ENCODE data around the gene MYH9. TPM values are rescaled to one million over a fixed set of nuclear protein-coding genes. Genes with fewer than 3 reads are reported as not detected.
A peak's percentile ranks its signal among the peaks of the same experiment; 100 is the strongest.

The MYH9 gene
- total and polyA plus RNA-seq, 2 donors (not counting 1 experiment from before 2014, with no cell fraction given) = 108 to 554 TPM

DNA sequence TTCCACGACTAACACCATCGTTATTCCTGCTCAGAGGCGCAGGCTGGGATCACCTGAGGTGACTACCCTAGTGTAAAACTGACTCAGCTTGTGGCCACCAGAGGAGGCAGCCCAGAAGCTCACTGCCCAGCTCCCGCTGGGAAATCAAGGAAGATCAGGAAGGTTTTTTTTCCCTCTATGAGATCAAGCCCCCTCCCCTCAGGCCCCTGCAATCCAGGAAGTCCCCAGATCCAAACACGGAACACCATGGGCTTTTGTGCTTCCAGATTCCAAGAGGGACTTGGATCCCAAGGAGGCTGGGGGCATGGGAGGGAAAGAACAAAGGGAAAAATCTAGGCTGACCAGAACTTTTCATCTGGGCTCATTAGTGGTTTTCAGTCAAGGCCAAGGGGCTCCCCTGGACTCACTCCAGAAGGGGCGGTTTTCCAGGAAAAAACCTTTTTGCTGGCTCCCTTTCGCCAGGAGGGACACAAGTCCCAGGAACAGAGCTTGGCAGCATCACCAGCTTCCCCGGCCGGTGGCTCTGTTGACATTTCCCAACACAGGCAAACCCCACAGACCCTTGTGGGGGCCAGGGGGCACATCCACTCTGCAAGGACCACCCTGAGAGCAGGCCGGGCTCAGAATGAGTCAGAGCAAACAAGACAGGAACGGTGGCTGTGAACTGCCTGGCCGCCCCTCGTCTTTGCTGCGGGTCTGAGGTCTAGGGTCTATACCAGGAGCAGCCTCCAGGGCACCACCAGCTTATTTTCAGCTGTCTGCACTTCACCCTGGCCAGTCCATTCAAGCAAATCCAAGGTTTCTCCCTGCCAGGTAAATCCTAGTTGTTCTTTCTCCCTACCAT, 36.8 kb downstream of the MYH9 start:
- Histone ChIP-seq H3K4me3 (ENCODE audit: control extremely low read depth in 1 of 5, extremely low read depth in 1 of 5, insufficient read depth in 1 of 5, low read depth in 2 of 5, low read length in 4 of 5) (no peak overlapping the region), H3K27me3 (replicated peaks in 1 of 4; ENCODE audit: control extremely low read depth in 1 of 4, control insufficient read depth in 3 of 4, insufficient read depth in 4 of 4, low read length in 3 of 4) (no peaks in the 10 kb centered on the region), H3K9ac (ENCODE audit: low read length) (no peak overlapping the region), H3K4me1 (ENCODE audit: control insufficient read depth in 2 of 2, insufficient read depth in 2 of 2, low read length in 2 of 2) (peaks cover 44 to 53% of the 10 kb centered on the region in 2 donors), H3K9me3 (ENCODE audit: control extremely low read depth in 1 of 3, control insufficient read depth in 2 of 3, insufficient read depth in 1 of 3, low read length in 2 of 3) (no peaks in the 10 kb centered on the region), H3K27ac (ENCODE audit: low read length in 2 of 2) (peak overlapping the region in 1 of 2 donors; percentile 92), H3K4me2 (replicated peaks; ENCODE audit: low read depth, low read length, poor library complexity, severe bottlenecking) (peak overlapping the region; percentile 11), H2AFZ (ENCODE audit: insufficient read depth, low read depth, low read length, poor library complexity, severe bottlenecking) (no peak overlapping the region), H3K79me2 (ENCODE audit: control insufficient read depth, insufficient read depth, low read length) (peaks cover 97% of the 10 kb centered on the region), H3K36me3 (replicated peaks in 1 of 2; ENCODE audit: control extremely low read depth in 1 of 2, control insufficient read depth in 1 of 2, extremely low read depth in 1 of 2, insufficient read depth in 2 of 2, low read length in 1 of 2) (peaks cover 2 to 59% of the 10 kb centered on the region in 2 experiments), H4K20me1 (ENCODE audit: control insufficient read depth, insufficient read depth, low read length, poor library complexity, severe bottlenecking) (peaks cover 90% of the 10 kb centered on the region)
- whole genome bisulfite sequencing (ENCODE audit: insufficient coverage) = 85% methylated on average over 13 of the region's 14 CpGs
- ChIA-PET CTCF (interaction anchor here (0.6 to 2.2 kb wide), 2 partner anchors 13 to 120 kb away, joined by 4 to 8 read pairs; no protein-coding TSS in a partner anchor), POLR2A (interaction anchor here (1.2 kb wide), 1 partner anchor 12 kb away, joined by 4 read pairs; no protein-coding TSS in a partner anchor)
- no peak for ATAC-seq (ENCODE audit: low read depth)
- H3K4me3 Mint-ChIP-seq = no peak overlapping the region
- TF ChIP-seq EZH2 (IDR thresholded peaks at IDR 0.05; ENCODE audit: borderline replicate concordance, insufficient read depth, low read depth, low read length, poor library complexity, severe bottlenecking) (no peak), CTCF (IDR thresholded peaks at IDR 0.05) (no peak)
- H3K27me3 Mint-ChIP-seq = no peaks in the 10 kb centered on the region
- peak overlapping the region; percentile 90 for H3K27ac Mint-ChIP-seq
- H3K4me1 Mint-ChIP-seq = peaks cover 69% of the 10 kb centered on the region
- no peaks in the 10 kb centered on the region for H3K9me3 Mint-ChIP-seq (ENCODE audit: insufficient read depth)
- DNase-seq = no peak
- intact Hi-C loops (cut with micrococcal nuclease) = no loop called here

GRCh38 chr22:36349726-36350125, 38.0 kb downstream of the MYH9 start:
- Mint-ChIP-seq H3K4me1 (peaks cover 61% of the 10 kb centered on the region), H3K27ac (peak overlapping the region; percentile 47), H3K4me3 (no peak overlapping the region), H3K27me3 (no peaks in the 10 kb centered on the region), H3K9me3 (ENCODE audit: insufficient read depth) (no peaks in the 10 kb centered on the region)
- Histone ChIP-seq H3K36me3 (replicated peaks in 1 of 2; ENCODE audit: control extremely low read depth in 1 of 2, control insufficient read depth in 1 of 2, extremely low read depth in 1 of 2, insufficient read depth in 2 of 2, low read length in 1 of 2) (peaks cover 2 to 59% of the 10 kb centered on the region in 2 experiments), H3K27ac (ENCODE audit: low read length in 2 of 2) (peak overlapping the region in 1 of 2 donors; percentile 92), H3K9ac (ENCODE audit: low read length) (no peak overlapping the region), H3K4me3 (ENCODE audit: control extremely low read depth in 1 of 5, extremely low read depth in 1 of 5, insufficient read depth in 1 of 5, low read depth in 2 of 5, low read length in 4 of 5) (no peak overlapping the region), H3K4me1 (ENCODE audit: control insufficient read depth in 2 of 2, insufficient read depth in 2 of 2, low read length in 2 of 2) (peaks cover 32 to 46% of the 10 kb centered on the region in 2 donors), H4K20me1 (ENCODE audit: control insufficient read depth, insufficient read depth, low read length, poor library complexity, severe bottlenecking) (peaks cover 90% of the 10 kb centered on the region), H3K27me3 (replicated peaks in 1 of 4; ENCODE audit: control extremely low read depth in 1 of 4, control insufficient read depth in 3 of 4, insufficient read depth in 4 of 4, low read length in 3 of 4) (no peaks in the 10 kb centered on the region), H3K9me3 (ENCODE audit: control extremely low read depth in 1 of 3, control insufficient read depth in 2 of 3, insufficient read depth in 1 of 3, low read length in 2 of 3) (no peaks in the 10 kb centered on the region), H3K79me2 (ENCODE audit: control insufficient read depth, insufficient read depth, low read length) (peaks cover 97% of the 10 kb centered on the region), H3K4me2 (replicated peaks; ENCODE audit: low read depth, low read length, poor library complexity, severe bottlenecking) (no peak overlapping the region), H2AFZ (ENCODE audit: insufficient read depth, low read depth, low read length, poor library complexity, severe bottlenecking) (no peak overlapping the region)
- ChIA-PET CTCF (interaction anchor here (1.4 kb wide), 1 partner anchor 37 kb away, joined by 3 read pairs; no protein-coding TSS in a partner anchor), POLR2A (interaction anchor here (0.6 to 1.2 kb wide), 2 partner anchors 10 to 22 kb away, joined by 4 to 5 read pairs; no protein-coding TSS in a partner anchor)
- no peak for TF ChIP-seq EZH2 (IDR thresholded peaks at IDR 0.05; ENCODE audit: borderline replicate concordance, insufficient read depth, low read depth, low read length, poor library complexity, severe bottlenecking)
- TF ChIP-seq CTCF (IDR thresholded peaks at IDR 0.05) = no peak
- ATAC-seq (ENCODE audit: low read depth) (no peak), DNase-seq (no peak)
- WGBS (ENCODE audit: insufficient coverage) = no CpG with 5 or more reads among the region's 2 CpGs
- intact Hi-C loops (cut with micrococcal nuclease) = no loop called here
